Osteocyte (in vitro differentiated cells): ENCODE measurements around the gene LRP1B. TPM values are rescaled to one million over a fixed set of nuclear protein-coding genes. Genes with fewer than 3 reads are reported as not detected.

Experiments used
- DNase-seq: peaks from one replicate; pipeline ENCODE4 v3.0.0; 2021; ENCODE audit warnings: mixed read lengths; ENCODE audit not compliant: unreplicated experiment; ENCODE audit errors: extremely low spot score
- H3K27ac Mint-ChIP-seq: one replicate; pipeline ENCODE4 v1.8.0; 2021; ENCODE audit warnings: mild to moderate bottlenecking, mixed read lengths; ENCODE audit not compliant: unreplicated experiment
- H3K27me3 Mint-ChIP-seq: one replicate; pipeline ENCODE4 v1.8.0; 2021; ENCODE audit warnings: mixed read lengths; ENCODE audit not compliant: unreplicated experiment
- H3K36me3 Mint-ChIP-seq: one replicate; pipeline ENCODE4 v1.8.0; 2021; ENCODE audit warnings: mixed read lengths; ENCODE audit not compliant: unreplicated experiment
- H3K4me1 Mint-ChIP-seq: one replicate; pipeline ENCODE4 v1.8.0; 2021; ENCODE audit warnings: mixed read lengths; ENCODE audit not compliant: unreplicated experiment
- H3K4me3 Mint-ChIP-seq: one replicate; pipeline ENCODE4 v1.8.0; 2021; ENCODE audit warnings: mild to moderate bottlenecking, moderate library complexity, mixed read lengths; ENCODE audit not compliant: unreplicated experiment
- H3K9me3 Mint-ChIP-seq: one replicate; pipeline ENCODE4 v1.8.0; 2021; ENCODE audit warnings: mixed read lengths; ENCODE audit not compliant: unreplicated experiment
- CTCF ChIP-seq: fragments of 200-600 bp; sonication (generic); IDR thresholded peaks from 2 replicates; pipeline ENCODE4 v1.5.0; 2021; ENCODE audit warnings: antibody characterized with exemption, mild to moderate bottlenecking, moderate library complexity
- total RNA-seq: library from RNA; stranded (reverse); gene quantifications from 2 replicates; pipeline ENCODE4 v1.2.1, GENCODE V29; 2021

Gene LRP1B
- total RNA-seq, 1 donor from 2014 or later, result 3.6 TPM

- no peak overlapping the region for H3K27ac Mint-ChIP-seq
- DNase-seq, result no peak
- H3K36me3 Mint-ChIP-seq, result no peaks in the 10 kb centered on the region
- H3K4me3 Mint-ChIP-seq, result no peak overlapping the region
- H3K9me3 Mint-ChIP-seq, result peaks cover 7% of the 10 kb centered on the region
- no peak for TF ChIP-seq CTCF
- no peaks in the 10 kb centered on the region for H3K27me3 Mint-ChIP-seq
- no peaks in the 10 kb centered on the region for H3K4me1 Mint-ChIP-seq
These were observed 500.3 kb downstream of the LRP1B start for GRCh38 chr2:141630407-141630930.

- Mint-ChIP-seq H3K27me3 (no peaks in the 10 kb centered on the region), H3K4me1 (peaks cover 8% of the 10 kb centered on the region), H3K4me3 (no peak overlapping the region), H3K9me3 (peaks cover 6% of the 10 kb centered on the region), H3K36me3 (no peaks in the 10 kb centered on the region), H3K27ac (no peak overlapping the region)
- DNase-seq, result no peak
- TF ChIP-seq CTCF, result no peak
These were observed 510.4 kb downstream of the LRP1B start for GRCh38 chr2:141620372-141620771.

GRCh38 chr2:141618457-141618856 is 512.4 kb downstream of the LRP1B start:
- H3K4me1 Mint-ChIP-seq, result peaks cover 8% of the 10 kb centered on the region
- no peak overlapping the region for H3K27ac Mint-ChIP-seq
- H3K27me3 Mint-ChIP-seq, result no peaks in the 10 kb centered on the region
- no peaks in the 10 kb centered on the region for H3K9me3 Mint-ChIP-seq
- no peaks in the 10 kb centered on the region for H3K36me3 Mint-ChIP-seq
- TF ChIP-seq CTCF, result no peak
- DNase-seq, result no peak
- no peak overlapping the region for H3K4me3 Mint-ChIP-seq

GRCh38 chr2:141611981-141612380 is 518.8 kb downstream of the LRP1B start:
- DNase-seq, result no peak
- no peak overlapping the region for H3K4me3 Mint-ChIP-seq
- peaks cover 12% of the 10 kb centered on the region for H3K4me1 Mint-ChIP-seq

GRCh38 chr2:141611176-141611571 is 519.6 kb downstream of the LRP1B start:
- Mint-ChIP-seq H3K36me3 (no peaks in the 10 kb centered on the region), H3K4me1 (peaks cover 12% of the 10 kb centered on the region), H3K4me3 (peak overlapping the region; percentile 44), H3K27ac (peak overlapping the region; percentile 48), H3K9me3 (no peaks in the 10 kb centered on the region), H3K27me3 (no peaks in the 10 kb centered on the region)
- TF ChIP-seq CTCF, result no peak
- DNase-seq, result no peak

More at GRCh38 chr2:141611981-141612380, 518.8 kb downstream of the LRP1B start:
- no peaks in the 10 kb centered on the region for H3K9me3 Mint-ChIP-seq
- no peaks in the 10 kb centered on the region for H3K27me3 Mint-ChIP-seq
- H3K27ac Mint-ChIP-seq, result no peak overlapping the region
- H3K36me3 Mint-ChIP-seq, result no peaks in the 10 kb centered on the region
- no peak for TF ChIP-seq CTCF
